NCI-H748 (cell line): ENCODE data around the gene SPSB1.

ENCODE experiments used
- DNase-seq: peaks from one replicate; lab custom pipeline; 2025; ENCODE audit not compliant: unreplicated experiment; lab: John Stamatoyannopoulos, UW

Gene SPSB1

DNA sequence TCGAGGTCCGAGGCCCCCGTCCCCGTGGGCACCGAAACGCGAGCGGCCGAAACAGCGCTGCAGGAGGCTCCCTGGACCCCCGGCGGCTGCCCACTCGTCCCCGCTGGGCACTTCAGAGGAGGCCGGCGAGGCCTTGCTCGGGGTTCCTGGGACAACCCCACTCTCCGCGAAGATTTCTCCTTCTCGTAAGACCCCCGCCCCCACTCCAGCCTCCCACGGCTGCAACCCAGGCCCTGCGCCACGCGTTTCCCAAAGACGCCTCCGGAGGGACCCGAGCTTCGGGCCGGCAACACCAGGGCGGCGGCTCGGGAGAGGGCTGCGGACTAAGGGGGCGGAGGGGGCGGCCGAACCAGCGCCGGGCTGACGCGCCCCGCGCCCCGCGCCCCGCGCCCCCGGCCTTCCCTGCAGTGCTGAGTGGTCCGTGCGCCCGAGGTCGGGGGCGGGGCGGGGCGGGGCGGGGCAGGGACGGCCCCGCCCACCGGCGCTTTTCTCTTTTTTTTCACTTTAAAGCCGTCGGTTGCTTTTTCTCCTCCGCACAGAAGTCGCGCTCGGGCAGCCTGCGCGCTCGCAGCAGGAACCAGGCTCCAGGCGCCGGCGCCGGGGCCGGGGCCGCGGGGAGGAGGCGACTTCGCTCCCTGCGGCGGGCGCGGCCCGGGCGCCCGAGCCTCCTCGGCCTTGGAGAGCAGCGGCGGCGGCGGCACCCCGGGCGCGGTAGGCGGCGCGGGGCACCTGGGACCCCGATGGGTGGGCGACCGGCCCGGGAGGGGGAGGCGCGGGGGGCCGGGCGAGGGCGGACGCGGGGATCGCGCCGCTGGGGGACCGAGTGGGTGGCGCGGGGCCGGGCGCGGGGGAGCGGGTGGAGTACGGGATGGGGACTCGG is at the start of gene SPSB1:
Gene SPSB1, plus strand, starts transcription at position 534 of the 880 bp plus-strand sequence. CDS start 62,998 bp downstream, outside the sequence.
- DNase-seq = peak; percentile 69

DNA sequence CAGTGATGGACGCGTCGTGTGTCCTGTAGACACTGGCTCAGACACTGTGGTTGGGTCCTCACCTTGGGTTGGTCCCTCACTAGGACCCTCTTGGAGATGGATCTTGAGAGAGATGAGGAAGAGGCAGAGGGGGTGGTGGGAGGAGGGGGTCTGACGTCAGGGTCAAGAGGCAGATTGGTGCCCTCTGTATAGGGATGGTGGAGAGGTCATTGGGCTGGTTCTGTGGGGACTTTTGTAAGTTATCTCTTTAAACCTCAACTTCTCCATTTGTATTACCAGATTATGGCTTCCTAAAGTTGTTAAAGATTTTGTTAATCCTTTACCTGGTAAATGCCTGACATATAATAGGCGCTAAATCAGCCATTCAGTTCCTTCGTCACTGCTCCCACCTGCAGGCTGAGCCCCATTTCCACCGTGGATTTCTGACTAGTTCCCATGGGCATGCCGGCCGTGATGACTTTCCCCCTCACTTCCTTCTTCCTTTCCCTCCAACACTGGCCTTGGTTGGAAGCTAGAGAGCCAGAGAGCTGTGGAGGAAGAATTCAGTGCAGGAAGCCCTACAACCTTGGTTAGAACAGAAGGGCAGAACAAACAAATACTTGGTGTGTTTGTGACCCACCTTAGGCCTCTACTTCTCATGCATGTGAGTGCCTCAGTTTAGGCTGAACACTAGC is 49.5 kb upstream of the SPSB1 start:
- no peak for DNase-seq

DNA sequence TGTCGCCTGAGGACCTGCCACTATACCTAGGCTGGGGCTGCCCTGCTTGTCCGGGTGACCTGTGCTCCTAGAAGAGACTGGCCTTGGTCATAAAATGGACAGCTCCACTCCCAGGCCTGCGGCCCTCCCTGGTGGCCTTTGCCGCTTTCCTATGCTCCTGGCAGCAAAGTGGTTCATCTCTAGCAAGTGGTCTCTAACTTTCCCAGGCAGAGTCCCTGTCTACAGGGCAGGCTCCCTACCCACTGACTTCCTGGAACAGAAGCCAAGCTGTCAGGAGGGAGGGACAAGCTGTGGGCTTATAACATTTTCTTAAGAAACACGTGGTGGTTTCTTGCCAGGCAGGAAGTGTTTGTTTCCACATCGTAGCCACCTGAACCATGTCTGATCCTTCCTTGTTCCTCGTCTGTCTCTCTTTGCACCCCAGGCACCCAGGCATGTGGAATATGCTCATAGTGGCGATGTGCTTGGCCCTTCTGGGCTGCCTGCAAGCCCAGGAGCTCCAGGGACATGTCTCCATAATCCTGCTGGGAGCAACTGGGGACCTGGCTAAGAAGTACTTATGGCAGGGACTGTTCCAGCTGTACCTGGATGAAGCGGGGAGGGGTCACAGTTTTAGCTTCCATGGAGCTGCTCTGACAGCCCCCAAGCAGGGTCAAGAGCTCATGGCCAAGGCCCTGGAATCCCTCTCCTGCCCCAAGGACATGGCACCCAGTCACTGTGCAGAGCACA is 48.0 kb upstream of the SPSB1 start:
- DNase-seq = no peak

DNA sequence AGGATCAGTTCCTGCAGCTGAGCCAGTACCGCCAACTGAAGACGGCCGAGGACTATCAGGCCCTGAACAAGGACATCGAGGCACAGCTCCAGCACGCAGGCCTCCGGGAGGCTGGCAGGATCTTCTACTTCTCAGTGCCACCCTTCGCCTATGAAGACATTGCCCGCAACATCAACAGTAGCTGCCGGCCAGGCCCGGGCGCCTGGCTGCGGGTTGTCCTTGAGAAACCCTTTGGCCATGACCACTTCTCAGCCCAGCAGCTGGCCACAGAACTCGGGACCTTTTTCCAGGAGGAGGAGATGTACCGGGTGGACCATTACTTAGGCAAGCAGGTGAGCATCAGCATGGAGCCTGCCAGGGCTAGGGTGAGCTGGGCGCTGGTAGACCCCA is 47.5 kb upstream of the SPSB1 start:
- DNase-seq = no peak

DNA sequence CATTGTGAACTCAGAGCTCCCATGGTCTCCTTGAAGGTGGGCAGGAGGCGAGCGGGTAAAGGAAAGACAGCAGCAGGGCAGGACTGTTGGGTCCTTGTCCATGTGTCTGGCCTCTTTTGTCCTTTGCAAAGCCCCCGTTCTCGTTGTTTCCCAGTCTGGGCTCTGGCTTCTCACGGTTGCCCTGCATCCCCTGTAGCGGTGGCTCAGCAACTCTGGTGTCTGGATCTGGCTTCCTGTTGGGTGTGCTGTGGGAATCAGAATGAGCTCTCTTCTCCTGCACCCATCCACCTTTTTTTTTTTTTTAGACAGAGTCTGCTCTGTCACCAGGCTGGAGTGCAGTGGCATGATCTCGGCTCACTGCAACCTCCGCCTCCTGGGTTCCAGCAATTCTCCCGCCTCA is 47.0 kb upstream of the SPSB1 start:
- no peak for DNase-seq

DNA sequence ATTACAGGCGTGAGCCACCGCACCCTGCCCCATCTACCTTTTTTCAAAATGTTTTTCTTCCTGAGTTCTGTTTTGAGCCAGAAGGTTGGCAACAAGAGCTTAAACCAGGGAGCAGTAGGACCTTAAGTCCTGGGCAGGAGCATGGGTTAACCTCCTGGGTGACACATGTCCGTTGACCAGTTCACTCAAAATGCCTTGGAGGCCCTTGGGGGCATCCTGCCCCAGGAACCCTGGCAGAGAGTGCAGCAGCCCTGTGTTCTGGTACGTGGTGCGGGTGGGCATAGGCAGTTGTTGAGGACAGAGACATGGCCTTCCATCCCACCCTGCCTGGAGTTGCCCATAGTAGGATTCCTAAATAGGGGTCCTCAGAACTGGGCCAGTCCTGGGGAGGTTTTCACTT is 46.5 kb upstream of the SPSB1 start:
- DNase-seq = no peak

DNA sequence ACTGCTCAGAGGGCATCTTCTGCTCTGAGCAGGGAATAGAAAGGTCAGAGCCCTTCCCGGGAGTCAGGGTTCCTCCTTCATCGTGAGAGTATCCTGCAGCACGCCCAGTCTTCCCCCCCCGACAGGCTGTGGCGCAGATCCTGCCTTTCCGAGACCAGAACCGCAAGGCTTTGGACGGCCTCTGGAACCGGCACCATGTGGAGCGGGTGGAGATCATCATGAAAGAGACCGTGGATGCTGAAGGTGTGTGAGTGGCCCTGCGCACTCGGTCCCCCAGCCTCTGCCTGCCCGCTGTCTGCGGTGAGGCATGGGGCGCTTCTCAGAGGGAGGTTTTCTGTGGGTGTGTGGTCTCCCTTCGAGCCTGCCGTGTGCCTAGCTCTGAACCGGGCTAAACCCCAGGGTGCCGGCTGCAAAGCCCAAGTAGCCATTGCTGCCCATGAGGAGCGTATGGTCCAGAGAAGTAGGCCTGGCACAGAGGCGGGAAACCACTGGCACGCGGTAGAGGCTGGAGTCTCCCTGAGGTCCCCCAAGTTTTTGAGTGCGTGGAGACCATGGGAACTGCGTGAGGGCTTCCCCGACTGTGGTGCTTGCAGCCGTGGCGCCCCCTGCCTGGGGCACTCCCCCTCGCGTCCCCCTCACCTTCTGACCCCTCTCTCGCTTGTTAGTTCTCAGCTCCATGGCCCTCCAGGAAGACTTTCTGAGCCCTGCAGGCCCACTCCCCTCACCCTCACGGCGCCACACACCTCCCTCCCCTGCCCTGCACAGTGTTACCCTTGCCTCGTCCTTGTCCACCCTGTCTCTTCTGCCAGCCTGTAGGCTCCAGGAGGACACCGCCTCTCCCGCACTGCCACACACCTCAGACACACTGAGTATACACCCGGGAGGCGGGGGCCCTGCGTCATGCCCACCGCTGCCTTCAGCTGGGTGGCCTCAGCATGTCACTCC is 45.6 kb upstream of the SPSB1 start:
- DNase-seq = no peak

DNA sequence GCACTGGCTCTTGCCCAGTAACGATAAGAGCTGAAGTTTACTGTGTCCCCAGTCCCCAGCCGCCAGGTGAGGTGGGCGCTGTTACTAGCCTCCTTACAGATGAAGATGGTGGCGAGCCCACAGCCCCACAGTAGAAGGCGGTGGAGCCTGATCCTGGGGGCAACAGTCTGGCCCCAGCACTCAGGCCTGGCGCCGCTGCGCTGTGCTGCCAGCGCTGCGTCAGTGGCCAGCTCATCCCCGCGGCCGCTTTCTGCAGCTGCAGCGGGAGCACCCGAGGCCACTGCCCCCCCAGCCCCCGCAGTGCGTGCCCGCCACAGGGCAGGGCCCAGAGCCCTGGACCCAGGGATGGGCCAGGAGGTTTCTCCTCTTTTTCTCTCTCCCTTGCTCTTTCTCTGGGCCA is 44.8 kb upstream of the SPSB1 start:
- DNase-seq = no peak

DNA sequence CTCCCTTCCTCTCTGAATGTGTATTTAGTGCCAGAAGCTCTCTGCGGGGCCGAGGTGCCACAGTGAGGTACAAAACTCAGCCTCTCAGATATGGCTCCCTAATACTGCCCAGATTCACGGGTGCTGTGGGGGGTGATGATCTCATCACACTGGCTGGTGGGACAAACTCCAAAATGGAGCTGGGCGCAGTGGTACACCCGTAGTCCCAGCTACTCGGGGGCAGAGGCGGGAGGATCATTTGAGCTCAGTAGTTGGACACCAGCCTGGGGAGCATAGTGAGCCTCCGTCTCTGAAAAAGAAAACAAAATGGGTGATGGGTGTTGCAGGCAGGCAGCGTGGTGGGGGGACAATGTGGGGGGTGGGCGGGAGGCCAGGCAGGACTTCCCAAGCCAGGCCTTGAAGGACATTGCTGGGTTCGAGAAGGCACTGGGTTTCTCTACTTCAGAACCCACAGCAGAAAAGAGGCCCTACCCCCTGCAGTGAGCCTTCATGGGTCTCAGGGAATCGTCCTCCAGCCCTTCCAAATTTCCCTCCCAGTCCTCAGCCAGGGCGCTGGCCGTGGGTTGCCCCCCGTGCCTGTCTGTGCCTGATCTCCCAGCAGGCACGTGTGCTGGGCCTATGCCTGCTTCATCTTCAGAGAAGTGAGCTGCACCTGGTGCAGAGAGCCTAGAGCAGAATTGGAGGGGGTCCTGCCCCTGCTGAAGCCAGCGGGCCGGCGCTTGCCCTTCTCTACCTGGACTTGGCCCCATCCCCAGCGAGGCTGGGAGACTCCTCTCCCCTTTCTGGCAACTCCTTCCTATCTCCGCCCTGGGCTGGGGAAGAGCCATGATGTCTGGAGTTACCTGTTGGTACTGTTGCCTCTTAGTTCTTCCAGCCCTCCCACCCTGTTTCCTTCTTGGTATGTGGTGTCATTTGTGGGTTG is 44.1 kb upstream of the SPSB1 start:
- no peak for DNase-seq

DNA sequence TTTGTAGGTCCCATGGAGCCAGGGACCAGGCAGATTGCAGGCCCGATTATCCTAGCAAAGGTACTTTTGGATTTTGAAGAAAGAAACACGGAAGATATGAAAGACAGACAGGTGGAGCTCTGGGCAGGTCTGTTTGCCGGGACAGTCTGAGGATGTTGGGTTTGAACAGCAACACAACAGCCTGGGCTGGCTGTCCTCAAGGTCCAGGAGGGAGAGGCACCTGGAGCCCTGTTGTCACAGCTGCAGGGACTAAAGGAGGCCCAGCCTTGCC is 43.5 kb upstream of the SPSB1 start:
- DNase-seq = no peak

DNA sequence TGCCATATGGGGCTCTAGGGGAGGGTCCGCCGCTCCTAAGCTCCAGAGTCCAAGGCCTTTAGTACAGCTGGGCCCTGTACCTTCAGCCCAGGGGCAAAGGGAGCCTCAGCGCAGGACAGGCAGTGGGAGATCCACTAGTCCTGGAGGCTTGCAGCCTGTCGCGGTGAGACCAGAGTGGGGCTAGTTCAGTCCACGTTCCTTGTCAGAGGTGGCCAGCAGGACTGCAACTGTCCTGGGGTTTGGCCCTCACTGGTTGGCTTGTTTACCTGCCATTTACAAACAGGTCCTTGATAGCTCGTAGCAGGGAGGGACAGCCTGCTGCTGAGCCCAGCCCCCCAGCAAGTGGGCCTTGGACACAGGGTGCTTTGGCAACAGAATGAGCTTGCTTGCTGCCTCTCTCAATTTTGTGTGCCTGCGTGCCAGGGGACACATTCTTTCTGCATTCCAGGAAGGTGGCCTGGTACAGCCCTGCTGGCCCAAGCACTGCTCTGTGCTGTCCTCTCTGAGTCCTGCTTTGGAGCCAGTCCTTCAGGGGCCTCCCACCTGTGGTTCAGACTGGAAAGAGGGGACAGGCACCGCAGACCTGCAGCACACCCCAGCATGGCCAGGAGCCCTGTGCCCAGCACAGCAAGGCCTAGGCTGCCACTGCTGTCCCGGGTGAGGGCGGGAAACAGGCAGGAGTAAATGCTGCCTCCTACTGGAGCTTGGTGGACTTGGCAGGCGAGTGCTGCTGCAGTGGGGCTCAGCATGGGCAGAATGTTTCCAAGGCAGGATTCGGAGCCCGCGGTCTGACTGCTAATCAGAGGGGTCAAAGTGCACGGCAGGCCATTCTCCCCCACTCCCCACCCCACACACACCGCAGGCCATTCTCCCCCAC is 42.9 kb upstream of the SPSB1 start:
- no peak for DNase-seq

DNA sequence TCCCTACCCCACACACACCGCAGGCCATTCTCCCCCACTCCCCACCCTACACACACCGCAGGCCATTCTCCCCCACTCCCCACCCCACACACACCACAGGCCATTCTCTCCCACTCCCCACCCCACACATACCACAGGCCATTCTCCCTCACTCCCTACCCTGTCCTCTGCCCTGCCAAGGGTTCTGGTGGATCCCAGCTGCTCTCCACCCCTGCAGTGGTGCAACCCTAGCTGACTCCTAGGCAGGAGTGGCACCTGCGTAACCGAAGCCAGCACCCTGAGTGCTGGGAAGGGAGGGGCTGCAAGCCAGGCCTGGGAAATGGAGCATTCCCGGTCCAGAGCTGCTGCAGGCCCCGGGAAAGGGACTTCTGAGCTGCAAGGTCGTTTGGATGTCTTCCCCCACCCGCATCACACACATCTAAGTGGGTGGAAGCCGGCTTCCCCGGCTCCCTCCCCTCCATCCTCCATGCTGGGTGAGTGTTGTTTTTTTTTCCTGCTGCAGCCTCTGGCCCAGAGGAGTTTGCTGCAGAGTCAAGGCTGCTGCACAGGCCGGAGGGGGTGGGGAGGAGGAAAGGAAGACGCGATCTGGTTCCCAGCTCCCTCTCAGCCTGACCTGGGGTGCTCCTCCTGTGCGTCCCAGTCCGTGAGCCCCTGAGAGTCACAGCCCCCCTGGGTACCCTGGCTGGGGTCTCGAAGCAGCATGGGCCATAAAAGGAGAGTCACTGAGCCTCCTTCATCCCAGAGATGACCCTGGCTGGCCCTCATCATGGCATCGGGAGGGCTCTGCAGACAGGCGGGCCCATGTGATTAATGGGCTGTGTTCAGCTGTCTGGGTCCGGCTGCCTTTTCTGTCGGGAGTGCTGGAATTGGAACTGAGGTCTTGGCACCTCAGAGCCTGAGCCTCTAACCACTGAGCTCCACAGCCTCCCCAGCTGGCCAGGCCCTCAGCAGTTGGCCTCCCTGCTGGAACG is 42.0 kb upstream of the SPSB1 start:
- DNase-seq = no peak

DNA sequence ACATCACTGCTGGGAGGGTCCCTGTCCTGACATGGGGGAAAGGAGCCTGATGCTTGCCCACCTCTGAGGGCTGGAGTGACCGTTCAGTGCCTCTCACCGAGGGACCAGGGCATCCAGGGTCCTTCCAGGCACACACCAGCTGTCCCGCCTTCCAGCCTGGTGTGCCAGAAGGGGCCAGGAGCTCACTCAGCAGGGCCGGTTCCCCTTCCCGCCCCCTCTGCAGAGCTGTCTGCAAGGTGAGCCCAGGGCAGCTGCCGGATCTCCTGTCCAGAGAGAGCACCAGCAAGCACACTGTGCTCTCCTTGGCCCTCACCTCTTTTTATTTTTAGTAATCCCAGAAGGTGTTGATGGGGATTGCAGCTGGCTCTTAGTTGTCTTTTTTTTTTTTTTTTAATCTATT is 41.2 kb upstream of the SPSB1 start:
- no peak for DNase-seq

DNA sequence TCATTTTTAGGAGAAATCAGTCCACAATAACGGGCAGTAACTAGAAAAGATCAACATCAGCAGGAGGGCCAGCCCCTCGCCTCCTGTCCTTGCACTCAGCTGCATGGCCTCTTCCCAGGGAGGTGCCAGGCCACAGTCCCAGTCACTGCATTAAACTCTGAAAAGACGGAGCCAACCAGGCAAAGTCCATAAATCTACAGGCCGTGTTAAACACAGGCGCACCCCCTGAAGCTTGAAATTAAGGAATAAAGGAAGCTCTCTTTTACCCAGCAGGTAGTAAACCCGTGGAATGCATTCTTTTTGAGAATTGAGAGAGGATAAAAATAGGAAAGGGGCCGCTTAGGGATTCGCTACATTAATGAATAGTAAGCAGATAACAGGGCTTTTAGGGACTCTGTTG is 39.7 kb upstream of the SPSB1 start:
- no peak for DNase-seq

DNA sequence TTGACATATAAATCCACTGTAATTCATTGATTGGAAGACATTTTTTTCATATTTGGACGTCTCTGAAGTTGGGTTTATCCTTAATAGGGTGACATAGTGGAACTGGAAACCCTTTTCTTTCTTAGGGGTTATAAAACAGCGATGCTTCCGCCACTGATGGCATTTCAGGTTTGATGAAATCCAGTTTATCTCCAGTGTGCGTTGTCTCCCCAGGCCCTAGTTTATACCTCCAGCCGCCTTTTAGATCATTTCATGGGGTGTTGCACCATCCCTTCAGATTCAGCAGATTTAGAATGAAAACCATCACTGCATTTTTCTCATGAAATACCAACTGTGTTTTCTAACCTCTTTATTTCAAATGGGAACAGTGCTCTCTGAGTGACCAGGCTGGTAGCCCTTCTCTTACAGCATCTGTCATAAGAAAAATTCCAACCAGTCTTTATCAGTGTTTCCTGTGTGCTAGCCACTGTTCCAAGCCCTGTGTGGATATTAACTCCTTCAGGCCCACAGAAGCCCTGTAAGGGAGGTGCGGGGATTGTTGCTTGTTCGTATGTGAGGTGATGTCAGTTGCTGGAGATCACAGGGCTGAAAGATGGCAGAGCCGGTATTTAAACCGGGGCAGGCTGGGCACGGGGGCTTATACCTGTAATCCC is 39.1 kb upstream of the SPSB1 start:
- no peak for DNase-seq

DNA sequence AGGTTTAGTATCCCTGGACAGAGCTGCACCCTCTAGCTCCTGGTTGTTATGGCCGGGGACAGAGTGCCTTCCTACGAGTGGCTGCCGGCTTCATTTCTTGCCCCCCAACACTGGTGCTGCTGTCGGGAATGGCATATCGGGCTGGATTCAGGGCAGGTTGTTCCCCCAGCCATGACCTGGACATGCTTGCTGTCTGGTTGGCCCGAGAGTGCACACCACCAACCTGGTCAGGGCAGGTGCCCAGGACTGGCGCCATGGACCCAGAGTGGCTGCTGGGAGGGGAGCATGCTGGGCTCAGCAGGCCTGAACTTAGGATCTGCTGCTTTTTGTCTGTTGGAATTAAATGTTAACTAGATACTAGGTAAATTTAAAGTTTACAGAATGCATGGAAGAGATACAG is 36.4 kb upstream of the SPSB1 start:
- no peak for DNase-seq

DNA sequence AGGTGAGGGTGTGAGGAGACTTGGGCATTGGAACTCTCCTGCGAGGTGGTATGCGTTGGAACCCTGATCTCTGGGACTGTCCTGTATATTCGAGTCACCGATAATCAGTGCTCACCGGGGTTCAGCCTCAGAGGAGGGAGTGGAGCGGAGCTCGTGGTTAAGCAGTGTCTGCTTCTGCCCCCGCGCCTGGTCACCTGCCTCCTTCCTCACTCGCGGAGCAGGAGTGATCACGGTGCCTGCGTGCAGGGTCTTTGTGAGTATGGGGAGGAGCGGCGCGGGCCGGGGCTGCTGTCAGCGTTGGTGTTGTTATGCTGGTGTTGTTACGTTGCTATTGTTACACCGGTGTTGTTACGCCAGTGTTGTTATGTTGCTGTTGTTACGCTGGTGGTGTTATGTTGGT is 34.8 kb upstream of the SPSB1 start:
- DNase-seq = no peak
